ENCODE results near the gene MAGEA9. TPM values are rescaled to one million over a fixed set of nuclear protein-coding genes. Genes with fewer than 3 reads are reported as not detected.
"Not testable (repeated sequence)": the region's sequence is repeated elsewhere in the genome, so short reads cannot be mapped to it uniquely, and the experiment has no call there.

MAGEA9 gene
- total RNA-seq: not detected in 2 replicates
- not detected in 2 replicates for polyA plus RNA-seq
- not detected in 2 replicates for polyA plus RNA-seq (2012)
- polyA minus RNA-seq (ENCODE audit: low replicate concordance): not detected in 2 replicates

- not testable (repeated sequence) for H3K4me2 ChIP-seq (ENCODE audit: extremely low read depth, insufficient read depth, low read length); H3K36me3 ChIP-seq (ENCODE audit: control insufficient read depth, insufficient read depth, low read length); H3K79me2 ChIP-seq (ENCODE audit: control insufficient read depth, insufficient read depth, low read length); H3K4me1 ChIP-seq (ENCODE audit: control insufficient read depth, extremely low read depth, insufficient read depth, low read length); DNase-seq (ENCODE audit: low read depth in 2 of 2); H3K27me3 ChIP-seq (ENCODE audit: control insufficient read depth, insufficient read depth, low read length); H3K9me3 ChIP-seq (ENCODE audit: control insufficient read depth, insufficient read depth, low read depth, low read length); H2AFZ ChIP-seq (ENCODE audit: low read length); H4K20me1 ChIP-seq (ENCODE audit: control insufficient read depth, extremely low read depth, insufficient read depth, low read length); H3K9ac ChIP-seq (ENCODE audit: insufficient read depth, low read length); H3K4me3 ChIP-seq (replicated peaks in 1 of 4; ENCODE audit: control extremely low read depth in 1 of 4, insufficient read depth in 1 of 4, low read depth in 3 of 4, low read length in 4 of 4); H3K27ac ChIP-seq (ENCODE audit: insufficient read depth, low read length)
These were observed at the start of gene MAGEA9 for GRCh38 chrX:149781727-149782126. MAGEA9 (plus strand) TSS chrX:149781930; CDS start chrX:149786211, 4,281 bp downstream.

GRCh38 chrX:149742269-149742668, 39.5 kb upstream of the MAGEA9 start:
- H3K9ac ChIP-seq (ENCODE audit: insufficient read depth, low read length); H3K27me3 ChIP-seq (ENCODE audit: control insufficient read depth, insufficient read depth, low read length); H3K4me3 ChIP-seq (replicated peaks in 1 of 4; ENCODE audit: control extremely low read depth in 1 of 4, insufficient read depth in 1 of 4, low read depth in 3 of 4, low read length in 4 of 4); H2AFZ ChIP-seq (ENCODE audit: low read length); DNase-seq (ENCODE audit: low read depth in 2 of 2); H3K79me2 ChIP-seq (ENCODE audit: control insufficient read depth, insufficient read depth, low read length); H3K4me2 ChIP-seq (ENCODE audit: extremely low read depth, insufficient read depth, low read length); H3K36me3 ChIP-seq (ENCODE audit: control insufficient read depth, insufficient read depth, low read length); H3K27ac ChIP-seq (ENCODE audit: insufficient read depth, low read length); H3K9me3 ChIP-seq (ENCODE audit: control insufficient read depth, insufficient read depth, low read depth, low read length); H3K4me1 ChIP-seq (ENCODE audit: control insufficient read depth, extremely low read depth, insufficient read depth, low read length); H4K20me1 ChIP-seq (ENCODE audit: control insufficient read depth, extremely low read depth, insufficient read depth, low read length): not testable (repeated sequence)

- not testable (repeated sequence) for H4K20me1 ChIP-seq (ENCODE audit: control insufficient read depth, extremely low read depth, insufficient read depth, low read length); H3K9ac ChIP-seq (ENCODE audit: insufficient read depth, low read length); DNase-seq (ENCODE audit: low read depth in 2 of 2); H3K27ac ChIP-seq (ENCODE audit: insufficient read depth, low read length); H3K4me1 ChIP-seq (ENCODE audit: control insufficient read depth, extremely low read depth, insufficient read depth, low read length); H3K79me2 ChIP-seq (ENCODE audit: control insufficient read depth, insufficient read depth, low read length); H3K4me2 ChIP-seq (ENCODE audit: extremely low read depth, insufficient read depth, low read length); H2AFZ ChIP-seq (ENCODE audit: low read length); H3K4me3 ChIP-seq (replicated peaks in 1 of 4; ENCODE audit: control extremely low read depth in 1 of 4, insufficient read depth in 1 of 4, low read depth in 3 of 4, low read length in 4 of 4); H3K36me3 ChIP-seq (ENCODE audit: control insufficient read depth, insufficient read depth, low read length); H3K9me3 ChIP-seq (ENCODE audit: control insufficient read depth, insufficient read depth, low read depth, low read length); H3K27me3 ChIP-seq (ENCODE audit: control insufficient read depth, insufficient read depth, low read length)
These were observed 35.2 kb upstream of the MAGEA9 start for GRCh38 chrX:149746390-149747007.

GRCh38 chrX:149757206-149758067, 24.3 kb upstream of the MAGEA9 start:
- Histone ChIP-seq H3K9me3 (ENCODE audit: control insufficient read depth, insufficient read depth, low read depth, low read length) (no peaks in the 10 kb centered on the region), H2AFZ (ENCODE audit: low read length) (no peak overlapping the region), H3K79me2 (ENCODE audit: control insufficient read depth, insufficient read depth, low read length) (no peaks in the 10 kb centered on the region), H3K9ac (ENCODE audit: insufficient read depth, low read length) (no peak overlapping the region), H3K27ac (ENCODE audit: insufficient read depth, low read length) (no peak overlapping the region), H3K4me1 (ENCODE audit: control insufficient read depth, extremely low read depth, insufficient read depth, low read length) (no peaks in the 10 kb centered on the region), H4K20me1 (ENCODE audit: control insufficient read depth, extremely low read depth, insufficient read depth, low read length) (no peaks in the 10 kb centered on the region), H3K27me3 (ENCODE audit: control insufficient read depth, insufficient read depth, low read length) (no peaks in the 10 kb centered on the region), H3K4me2 (ENCODE audit: extremely low read depth, insufficient read depth, low read length) (no peak overlapping the region), H3K4me3 (replicated peaks in 1 of 4; ENCODE audit: control extremely low read depth in 1 of 4, insufficient read depth in 1 of 4, low read depth in 3 of 4, low read length in 4 of 4) (no peak overlapping the region), H3K36me3 (ENCODE audit: control insufficient read depth, insufficient read depth, low read length) (no peaks in the 10 kb centered on the region)
- no peak for DNase-seq (ENCODE audit: low read depth in 2 of 2)
- TF ChIP-seq EZH2 (IDR thresholded peaks at IDR 0.05; ENCODE audit: low read length, missing control alignments): no peak
- no peak for TF ChIP-seq CTCF (conservative IDR thresholded peaks at IDR 0.05 in 1 of 2, IDR thresholded peaks at IDR 0.05 in 1 of 2; ENCODE audit: low read depth in 1 of 2, low read length in 2 of 2)

Data from fibroblast of lung (primary cell).